Heart left ventricle (tissue), 13 donors: ENCODE data around the gene SELENOW.

Experiments used
- POLR2A ChIP-seq, 2 donors: fragments of 450-650 bp; IDR thresholded peaks; one replicate each; pipeline ENCODE4 v1.6.1; 2017; ENCODE audit warnings: antibody characterized with exemption in 2 of 2, mild to moderate bottlenecking in 2 of 2, moderate library complexity in 2 of 2
- TF ChIP-seq, protein P1 (sequence below), 12 donors: fragments of 200-600 bp; sonication (generic) in 4 of 12; IDR thresholded peaks; one replicate each; pipeline versions ENCODE4 v1.5.0 to v1.8.0; 2018 to 2022; ENCODE audit warnings: antibody characterized with exemption in 12 of 12, mild to moderate bottlenecking in 5 of 12
- donor health status: ischemic (EF 13 %, LVEDD 7.1; RV severe dilation, severe dysfunction).
- donor health status: DM: no; HTN: yes; CAD: no.
- donor health status: DM: no; HTN: no; CAD: no.
- donor health status: ischemic (EF 25% LVEDD 6.9; RV normal size, moderate dysfunction).
- donor health status: ischemic (EF 25% LVEDD 5.7; RV mildly dilated, moderate dysfunction).
- donor health status: ischemic (EF 35%, LVEDD 5.7; RV mildly dilated, moderate dysfunction).
- donor health status: nonischemic (EF 11% LVEDD 7.7; RV severe dilation, severe dysfunction).
- donor health status: DM: yes; HTN: yes; CAD: no.
- donor health status: PGD.
- donor health status: ischemic (EF 29% LVEDD 5.4; RV normal size, mild dysfunction).
- donor health status: nonischemic (EF 23%, LVEDD 6.1; RV moderate dilation, normal function).

GRCh38 chr19:47778954-47779351, 450 bp downstream of the SELENOW start:
- TF ChIP-seq POLR2A (IDR thresholded peaks at IDR 0.05) = no peak
- TF ChIP-seq, protein P1, sequence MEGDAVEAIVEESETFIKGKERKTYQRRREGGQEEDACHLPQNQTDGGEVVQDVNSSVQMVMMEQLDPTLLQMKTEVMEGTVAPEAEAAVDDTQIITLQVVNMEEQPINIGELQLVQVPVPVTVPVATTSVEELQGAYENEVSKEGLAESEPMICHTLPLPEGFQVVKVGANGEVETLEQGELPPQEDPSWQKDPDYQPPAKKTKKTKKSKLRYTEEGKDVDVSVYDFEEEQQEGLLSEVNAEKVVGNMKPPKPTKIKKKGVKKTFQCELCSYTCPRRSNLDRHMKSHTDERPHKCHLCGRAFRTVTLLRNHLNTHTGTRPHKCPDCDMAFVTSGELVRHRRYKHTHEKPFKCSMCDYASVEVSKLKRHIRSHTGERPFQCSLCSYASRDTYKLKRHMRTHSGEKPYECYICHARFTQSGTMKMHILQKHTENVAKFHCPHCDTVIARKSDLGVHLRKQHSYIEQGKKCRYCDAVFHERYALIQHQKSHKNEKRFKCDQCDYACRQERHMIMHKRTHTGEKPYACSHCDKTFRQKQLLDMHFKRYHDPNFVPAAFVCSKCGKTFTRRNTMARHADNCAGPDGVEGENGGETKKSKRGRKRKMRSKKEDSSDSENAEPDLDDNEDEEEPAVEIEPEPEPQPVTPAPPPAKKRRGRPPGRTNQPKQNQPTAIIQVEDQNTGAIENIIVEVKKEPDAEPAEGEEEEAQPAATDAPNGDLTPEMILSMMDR (IDR thresholded peaks at IDR 0.05) = no peak
